ENCODE measurements around the gene AK5.

Gene AK5

GRCh38 chr1:77360256-77360655 lies 78.4 kb downstream of the AK5 start:
- TF ChIP-seq SNAI2 (CRISPR knock-in tag; IDR thresholded peaks at IDR 0.05) = no peak
- TF ChIP-seq, protein P1, sequence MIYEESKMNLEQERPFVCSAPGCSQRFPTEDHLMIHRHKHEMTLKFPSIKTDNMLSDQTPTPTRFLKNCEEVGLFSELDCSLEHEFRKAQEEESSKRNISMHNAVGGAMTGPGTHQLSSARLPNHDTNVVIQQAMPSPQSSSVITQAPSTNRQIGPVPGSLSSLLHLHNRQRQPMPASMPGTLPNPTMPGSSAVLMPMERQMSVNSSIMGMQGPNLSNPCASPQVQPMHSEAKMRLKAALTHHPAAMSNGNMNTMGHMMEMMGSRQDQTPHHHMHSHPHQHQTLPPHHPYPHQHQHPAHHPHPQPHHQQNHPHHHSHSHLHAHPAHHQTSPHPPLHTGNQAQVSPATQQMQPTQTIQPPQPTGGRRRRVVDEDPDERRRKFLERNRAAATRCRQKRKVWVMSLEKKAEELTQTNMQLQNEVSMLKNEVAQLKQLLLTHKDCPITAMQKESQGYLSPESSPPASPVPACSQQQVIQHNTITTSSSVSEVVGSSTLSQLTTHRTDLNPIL (CRISPR knock-in tag; IDR thresholded peaks at IDR 0.05; ENCODE audit: low read depth) = no peak
- no peak for TF ChIP-seq RARB (CRISPR knock-in tag; IDR thresholded peaks at IDR 0.05)
- TF ChIP-seq ZNF565 (CRISPR knock-in tag; conservative IDR thresholded peaks at IDR 0.05; ENCODE audit: low read depth) = no peak
- no peak for TF ChIP-seq ESRRG (CRISPR knock-in tag; IDR thresholded peaks at IDR 0.05)
- no peak for TF ChIP-seq BACH2 (CRISPR knock-in tag; IDR thresholded peaks at IDR 0.05; ENCODE audit: borderline replicate concordance)
- ATAC-seq = no peak

DNA sequence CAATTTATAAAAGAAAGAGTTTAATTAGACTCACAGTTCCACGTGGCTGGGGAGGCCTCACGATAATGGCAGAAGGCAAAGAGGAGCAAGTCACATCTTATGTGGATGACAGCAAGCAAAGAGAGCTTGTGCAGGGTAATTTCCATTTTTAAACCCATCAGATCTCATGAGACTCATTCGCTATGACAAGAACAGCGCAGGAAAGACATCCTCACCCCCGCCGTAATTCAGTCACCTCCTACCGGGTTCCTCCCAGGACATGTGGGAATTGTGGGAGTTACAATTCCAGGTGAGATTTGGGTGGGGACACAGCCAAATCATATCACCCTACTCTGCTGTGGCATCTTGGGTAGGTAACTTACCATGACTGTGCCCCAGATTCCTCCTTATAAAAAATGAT lies 79.8 kb downstream of the AK5 start:
- no peak for ATAC-seq
- TF ChIP-seq TCF4 (CRISPR knock-in tag; IDR thresholded peaks at IDR 0.05; ENCODE audit: borderline replicate concordance) = no peak
- no peak for TF ChIP-seq ISL1 (CRISPR knock-in tag; IDR thresholded peaks at IDR 0.05)
- TF ChIP-seq ARNTL (CRISPR knock-in tag; IDR thresholded peaks at IDR 0.05; ENCODE audit: borderline replicate concordance, low read depth) = no peak
- TF ChIP-seq, protein P2, sequence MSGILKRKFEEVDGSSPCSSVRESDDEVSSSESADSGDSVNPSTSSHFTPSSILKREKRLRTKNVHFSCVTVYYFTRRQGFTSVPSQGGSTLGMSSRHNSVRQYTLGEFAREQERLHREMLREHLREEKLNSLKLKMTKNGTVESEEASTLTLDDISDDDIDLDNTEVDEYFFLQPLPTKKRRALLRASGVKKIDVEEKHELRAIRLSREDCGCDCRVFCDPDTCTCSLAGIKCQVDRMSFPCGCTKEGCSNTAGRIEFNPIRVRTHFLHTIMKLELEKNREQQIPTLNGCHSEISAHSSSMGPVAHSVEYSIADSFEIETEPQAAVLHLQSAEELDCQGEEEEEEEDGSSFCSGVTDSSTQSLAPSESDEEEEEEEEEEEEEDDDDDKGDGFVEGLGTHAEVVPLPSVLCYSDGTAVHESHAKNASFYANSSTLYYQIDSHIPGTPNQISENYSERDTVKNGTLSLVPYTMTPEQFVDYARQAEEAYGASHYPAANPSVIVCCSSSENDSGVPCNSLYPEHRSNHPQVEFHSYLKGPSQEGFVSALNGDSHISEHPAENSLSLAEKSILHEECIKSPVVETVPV (CRISPR knock-in tag; IDR thresholded peaks at IDR 0.05) = no peak
- TF ChIP-seq GLIS3 (CRISPR knock-in tag; IDR thresholded peaks at IDR 0.05) = no peak
- TF ChIP-seq ZNF565 (CRISPR knock-in tag; conservative IDR thresholded peaks at IDR 0.05; ENCODE audit: low read depth) = no peak
- no peak for TF ChIP-seq CSDC2 (CRISPR knock-in tag; IDR thresholded peaks at IDR 0.05)
- no peak for TF ChIP-seq BACH2 (CRISPR knock-in tag; IDR thresholded peaks at IDR 0.05; ENCODE audit: borderline replicate concordance)
- no peak for TF ChIP-seq ZNF70 (CRISPR knock-in tag; IDR thresholded peaks at IDR 0.05)
- no peak for TF ChIP-seq ZFP30 (CRISPR knock-in tag; IDR thresholded peaks at IDR 0.05)
- TF ChIP-seq, protein P3, sequence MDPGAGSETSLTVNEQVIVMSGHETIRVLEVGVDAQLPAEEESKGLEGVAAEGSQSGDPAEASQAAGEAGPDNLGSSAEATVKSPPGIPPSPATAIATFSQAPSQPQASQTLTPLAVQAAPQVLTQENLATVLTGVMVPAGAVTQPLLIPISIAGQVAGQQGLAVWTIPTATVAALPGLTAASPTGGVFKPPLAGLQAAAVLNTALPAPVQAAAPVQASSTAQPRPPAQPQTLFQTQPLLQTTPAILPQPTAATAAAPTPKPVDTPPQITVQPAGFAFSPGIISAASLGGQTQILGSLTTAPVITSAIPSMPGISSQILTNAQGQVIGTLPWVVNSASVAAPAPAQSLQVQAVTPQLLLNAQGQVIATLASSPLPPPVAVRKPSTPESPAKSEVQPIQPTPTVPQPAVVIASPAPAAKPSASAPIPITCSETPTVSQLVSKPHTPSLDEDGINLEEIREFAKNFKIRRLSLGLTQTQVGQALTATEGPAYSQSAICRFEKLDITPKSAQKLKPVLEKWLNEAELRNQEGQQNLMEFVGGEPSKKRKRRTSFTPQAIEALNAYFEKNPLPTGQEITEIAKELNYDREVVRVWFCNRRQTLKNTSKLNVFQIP (CRISPR knock-in tag; IDR thresholded peaks at IDR 0.05; ENCODE audit: borderline replicate concordance, low read depth) = no peak
- no peak for TF ChIP-seq SNAI2 (CRISPR knock-in tag; IDR thresholded peaks at IDR 0.05)
- TF ChIP-seq ZC3H10 (CRISPR knock-in tag; IDR thresholded peaks at IDR 0.05) = no peak

- TF ChIP-seq GLIS3 (CRISPR knock-in tag; IDR thresholded peaks at IDR 0.05) (no peak), ZC3H10 (CRISPR knock-in tag; IDR thresholded peaks at IDR 0.05) (no peak), ZFP3 (CRISPR knock-in tag; IDR thresholded peaks at IDR 0.05) (no peak), TSHZ2 (CRISPR knock-in tag; IDR thresholded peaks at IDR 0.05) (no peak), ZNF565 (CRISPR knock-in tag; conservative IDR thresholded peaks at IDR 0.05; ENCODE audit: low read depth) (no peak), ISL1 (CRISPR knock-in tag; IDR thresholded peaks at IDR 0.05) (no peak), PATZ1 (CRISPR knock-in tag; IDR thresholded peaks at IDR 0.05; ENCODE audit: borderline replicate concordance) (no peak), OSR1 (CRISPR knock-in tag; IDR thresholded peaks at IDR 0.05) (no peak), ESRRG (CRISPR knock-in tag; IDR thresholded peaks at IDR 0.05) (no peak), PPARA (CRISPR knock-in tag; IDR thresholded peaks at IDR 0.05; ENCODE audit: borderline replicate concordance) (no peak), ZFP30 (CRISPR knock-in tag; IDR thresholded peaks at IDR 0.05) (no peak), TCF4 (CRISPR knock-in tag; IDR thresholded peaks at IDR 0.05; ENCODE audit: borderline replicate concordance) (no peak), SNAI2 (CRISPR knock-in tag; IDR thresholded peaks at IDR 0.05) (no peak), RARB (CRISPR knock-in tag; IDR thresholded peaks at IDR 0.05) (no peak)
- TF ChIP-seq, protein P2 (CRISPR knock-in tag; IDR thresholded peaks at IDR 0.05) = no peak
- TF ChIP-seq, protein P3 (CRISPR knock-in tag; IDR thresholded peaks at IDR 0.05; ENCODE audit: borderline replicate concordance, low read depth) = no peak
- TF ChIP-seq, protein P1 (CRISPR knock-in tag; IDR thresholded peaks at IDR 0.05; ENCODE audit: low read depth) = no peak
- ATAC-seq = no peak; the same call in 2 of the 3 replicates
Measured at GRCh38 chr1:77370161-77370560, 88.3 kb downstream of the AK5 start.

Data from SK-N-SH treated with all-trans-retinoic acid at 6 μM for 48 hours (cell line).